GM12865 (cell line): Measurements from ENCODE around the gene OR6J1.

Experiments used
- DNase-seq: peaks from one replicate; pipeline ENCODE4 v3.0.0; 2010; ENCODE audit warnings: low read depth
- H3K4me3 ChIP-seq: 2 replicates; pipeline ENCODE4 v1.5.1; 2011; ENCODE audit warnings: mild to moderate bottlenecking, low read depth, low read length, control low read depth
- CTCF ChIP-seq: IDR thresholded peaks from 2 replicates; pipeline ENCODE4 v1.5.1; 2011; ENCODE audit warnings: low read length, control low read depth, low read depth, inconsistent platforms; ENCODE audit not compliant: insufficient read depth; ENCODE audit errors: missing control alignments

OR6J1 gene

GRCh38 chr14:22607291-22607690, 36.9 kb downstream of the OR6J1 start:
- TF ChIP-seq CTCF: no peak
- DNase-seq: no peak
- no peak overlapping the region for H3K4me3 ChIP-seq

GRCh38 chr14:22606380-22606779, 37.8 kb downstream of the OR6J1 start:
- TF ChIP-seq CTCF: no peak
- no peak for DNase-seq
- no peak overlapping the region for H3K4me3 ChIP-seq

- no peak for DNase-seq
- H3K4me3 ChIP-seq: no peak overlapping the region
- TF ChIP-seq CTCF: no peak
Observed at GRCh38 chr14:22602862-22603261, 41.3 kb downstream of the OR6J1 start.

DNA sequence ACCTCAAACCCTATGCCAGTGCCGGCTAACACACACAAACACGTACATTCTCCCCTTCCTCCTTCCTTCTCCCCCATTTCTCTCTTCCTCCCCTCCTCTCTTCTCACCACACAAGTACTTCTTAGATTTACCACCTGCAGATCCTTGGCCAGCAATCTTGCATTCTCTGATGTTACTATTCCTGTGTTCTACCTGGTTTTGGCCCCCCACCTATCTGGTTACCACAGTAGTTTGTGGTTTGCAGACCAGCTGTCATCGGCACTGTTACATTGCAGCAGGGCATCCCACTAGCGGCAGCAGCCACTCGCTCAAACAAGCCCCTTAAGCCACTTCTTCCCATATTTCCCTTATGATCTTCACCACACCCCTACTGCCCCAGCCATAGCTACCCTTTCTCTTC, 42.2 kb downstream of the OR6J1 start:
- TF ChIP-seq CTCF: no peak
- no peak overlapping the region for H3K4me3 ChIP-seq
- DNase-seq: no peak

DNA sequence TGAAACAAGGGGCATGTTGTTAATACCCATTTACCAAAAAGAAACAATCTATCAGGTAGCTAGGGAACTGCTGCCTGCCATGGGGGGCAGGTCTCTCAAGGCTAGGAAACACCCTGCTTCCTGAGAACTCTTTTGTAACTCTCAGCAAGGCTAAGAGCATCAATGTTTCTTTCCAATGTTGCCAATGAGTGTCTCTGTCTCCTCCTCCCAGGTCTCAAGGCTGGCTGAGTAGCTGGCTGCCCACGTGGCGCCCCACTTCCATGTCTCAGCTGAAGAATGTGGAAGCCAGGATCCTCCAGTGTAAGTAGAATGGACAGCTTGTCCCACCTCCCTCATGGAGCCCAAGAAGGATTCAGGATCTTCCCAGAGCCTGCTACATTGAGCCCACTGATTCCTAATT, 42.7 kb downstream of the OR6J1 start:
- no peak for DNase-seq
- no peak overlapping the region for H3K4me3 ChIP-seq
- no peak for TF ChIP-seq CTCF

GRCh38 chr14:22600027-22600426, 44.1 kb downstream of the OR6J1 start:
- no peak overlapping the region for H3K4me3 ChIP-seq
- no peak for TF ChIP-seq CTCF
- no peak for DNase-seq

DNA sequence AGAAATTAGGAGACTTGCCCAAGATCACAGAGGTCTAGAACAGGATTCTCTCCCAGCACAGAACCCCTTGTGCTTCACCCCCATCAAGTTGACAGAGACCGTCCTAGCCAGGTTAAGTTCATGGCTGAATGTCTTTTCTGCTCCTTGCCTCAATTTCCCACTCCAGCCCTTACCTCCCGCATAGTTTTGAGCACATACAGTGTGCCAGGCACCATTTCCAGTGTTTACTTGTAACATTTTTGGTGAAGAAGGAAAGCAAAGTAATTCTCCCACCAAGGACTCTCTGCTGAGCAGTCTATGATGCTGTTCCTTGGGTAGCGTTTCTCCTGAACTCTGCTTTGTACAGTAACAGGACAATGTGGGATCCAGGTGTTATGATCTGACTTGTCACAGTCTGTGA, 44.8 kb downstream of the OR6J1 start:
- peak overlapping the region; percentile 76 for H3K4me3 ChIP-seq
- no peak for DNase-seq
- TF ChIP-seq CTCF: no peak
